Endothelial cell of umbilical vein (primary cell): ENCODE measurements around the gene ERCC2. TPM values are rescaled to one million over a fixed set of nuclear protein-coding genes. Genes with fewer than 3 reads are reported as not detected.

ENCODE experiments used
- BruUV-seq: library from RNA; stranded (reverse); fragments of 400-500 nt; replicated peaks from 2 replicates; lab custom pipeline; 2021; lab: Mats Ljungman, UMichigan
- CTCF ChIA-PET: fragments of 300-600, 350-600 bp; sonication (Branson Sonifier 250); formaldehyde crosslinking; loops from one replicate; lab custom pipeline; 2021; ENCODE audit warnings: antibody characterized with exemption, inconsistent platforms; lab: Charles Lee
- POLR2A ChIA-PET: fragments of 300-600, 350-600 bp; sonication (Branson Sonifier 250); formaldehyde crosslinking; loops from one replicate; lab custom pipeline; 2021; ENCODE audit warnings: antibody characterized with exemption, inconsistent platforms; lab: Charles Lee
- DNase-seq: peaks from one replicate; pipeline ENCODE4 v3.0.0-alpha.2; 2011; ENCODE audit warnings: low read depth, low spot score
- FAIRE-seq: peaks from 2 replicates; lab custom pipeline; 2011; peaks lifted over from hg19 to GRCh38; lab: Jason Lieb, UNC
- H2AFZ ChIP-seq: 2 replicates; pipeline ENCODE4 v1.6.0; 2012; ENCODE audit warnings: low read depth, low read length, control low read depth, inconsistent platforms
- H3K27ac ChIP-seq: 2 replicates; pipeline ENCODE4 v1.5.1; 2011; ENCODE audit warnings: low read depth, mild to moderate bottlenecking, control low read depth, low read length, moderate library complexity; ENCODE audit not compliant: insufficient read depth
- H3K27me3 ChIP-seq, 2 experiments: 2 replicates each; pipeline versions ENCODE4 v1.6.0 to v1.6.1; 2011; ENCODE audit warnings: low read length in 2 of 2, mixed read lengths in 1 of 2; ENCODE audit not compliant: control insufficient read depth in 2 of 2, insufficient read depth in 2 of 2
- H3K36me3 ChIP-seq, 2 experiments: 2 replicates in 1 of 2; 3 replicates in 1 of 2; pipeline ENCODE4 v1.5.1; 2011; ENCODE audit warnings: low read length in 2 of 2, mild to moderate bottlenecking in 1 of 2, moderate library complexity in 1 of 2; ENCODE audit not compliant: control insufficient read depth in 2 of 2, insufficient read depth in 2 of 2; ENCODE audit errors: extremely low read depth in 1 of 2
- H3K4me1 ChIP-seq: 3 replicates; pipeline ENCODE4 v1.5.1; 2011; ENCODE audit warnings: mild to moderate bottlenecking, low read length; ENCODE audit not compliant: control insufficient read depth, insufficient read depth; ENCODE audit errors: extremely low read depth
- H3K4me2 ChIP-seq: 2 replicates; pipeline ENCODE4 v1.6.1; 2011; ENCODE audit warnings: low read length, control low read depth, mixed read lengths; ENCODE audit not compliant: insufficient read depth
- H3K4me3 ChIP-seq, 3 experiments: fragments of 200-600 bp in 1 of 3; sonication (generic), shearing (Covaris generic) in 1 of 3; replicated peaks in 1 of 3; 2 replicates each; pipeline ENCODE4 v1.5.1; 2011 to 2016; ENCODE audit warnings: control low read depth in 3 of 3, low read length in 3 of 3, mild to moderate bottlenecking in 2 of 3, inconsistent platforms in 1 of 3, low read depth in 1 of 3, moderate library complexity in 1 of 3; ENCODE audit not compliant: insufficient read depth in 1 of 3
- H3K79me2 ChIP-seq: 2 replicates; pipeline ENCODE4 v1.6.0; 2012; ENCODE audit warnings: low read length, inconsistent platforms; ENCODE audit not compliant: control insufficient read depth, insufficient read depth
- H3K9ac ChIP-seq: replicated peaks from 2 replicates; pipeline ENCODE3; 2011; ENCODE audit warnings: low read length, control low read depth; ENCODE audit not compliant: insufficient read depth; ENCODE audit errors: extremely low read depth
- H3K9me1 ChIP-seq: replicated peaks from 3 replicates; pipeline ENCODE4 v1.6.0; 2011; ENCODE audit warnings: mild to moderate bottlenecking, low read length; ENCODE audit not compliant: control insufficient read depth, insufficient read depth; ENCODE audit errors: extremely low read depth
- H3K9me3 ChIP-seq: replicated peaks from 2 replicates; pipeline ENCODE4 v1.5.1; 2012; ENCODE audit warnings: low read length, inconsistent platforms; ENCODE audit not compliant: control insufficient read depth, insufficient read depth
- H4K20me1 ChIP-seq: replicated peaks from 2 replicates; pipeline ENCODE3; 2011; ENCODE audit warnings: mild to moderate bottlenecking, low read length; ENCODE audit not compliant: control insufficient read depth, insufficient read depth; ENCODE audit errors: extremely low read depth
- EZH2 ChIP-seq: IDR thresholded peaks from 2 replicates; pipeline ENCODE4 v1.6.1; 2012; ENCODE audit warnings: borderline replicate concordance, low read depth, mild to moderate bottlenecking, moderate library complexity, low read length, inconsistent platforms; ENCODE audit not compliant: severe bottlenecking
- FOS ChIP-seq: IDR thresholded peaks from 2 replicates; pipeline ENCODE4 v1.6.1; 2011; ENCODE audit warnings: mild to moderate bottlenecking, low read length, moderate library complexity, borderline replicate concordance; ENCODE audit not compliant: insufficient read depth
- GATA2 ChIP-seq: IDR thresholded peaks from 2 replicates; pipeline ENCODE4 v1.7.0; 2011; ENCODE audit warnings: low read depth, mild to moderate bottlenecking, moderate library complexity, mixed read lengths, low read length; ENCODE audit not compliant: insufficient read length, insufficient read depth
- JUN ChIP-seq: IDR thresholded peaks from 2 replicates; pipeline ENCODE4 v1.6.1; 2011; ENCODE audit warnings: borderline replicate concordance, low read depth; ENCODE audit not compliant: insufficient read length, insufficient read depth
- MYC ChIP-seq: IDR thresholded peaks from one replicate; pipeline ENCODE4 v1.6.1; 2011; ENCODE audit warnings: mild to moderate bottlenecking, low read depth, low read length
- POLR2A ChIP-seq: IDR thresholded peaks from 2 replicates; pipeline ENCODE4 v1.6.1; 2012; ENCODE audit warnings: low read depth, mild to moderate bottlenecking, control low read depth, low read length
- POLR2AphosphoS5 ChIP-seq: IDR thresholded peaks from 2 replicates; pipeline ENCODE4 v1.6.1; 2012; ENCODE audit warnings: low read depth, mild to moderate bottlenecking, control low read depth, low read length, moderate library complexity; ENCODE audit not compliant: insufficient read depth
- dilution Hi-C: fragments of 300-500 bp; cut with MboI; formaldehyde crosslinking; loops from one replicate; pipeline ENCODE4 v1.15.0; 2019; ENCODE audit warnings: low sequenced_read_pairs; ENCODE audit not compliant: extremely low pct_ligation_motif_present
- intact Hi-C: fragments of 100-400 bp; cut with micrococcal nuclease; formaldehyde crosslinking; loops from one replicate; pipeline ENCODE4 v1.10.0; 2022
- polyA plus RNA-seq, 4 experiments: library from polyadenylated mRNA; depleted of rRNA in 3 of 4; stranded (reverse) in 3 of 4; unstranded in 1 of 4; fragments of >200 nt; gene quantifications; 2 replicates each; pipeline versions ENCODE4 v1.2.1 to v1.2.3, GENCODE V29; 2011 to 2012; ENCODE audit warnings: missing spikeins in 1 of 4
- total RNA-seq: library from RNA; stranded (reverse); gene quantifications from 2 replicates; pipeline ENCODE4 v1.2.3, GENCODE V29; 2021
- TF ChIP-seq, protein P1 (sequence below), 2 donors: IDR thresholded peaks; 1 replicate in 1 of 2; 2 replicates in 1 of 2; pipeline ENCODE4 v1.5.1; 2011; ENCODE audit warnings: low read length in 2 of 2, mild to moderate bottlenecking in 2 of 2, moderate library complexity in 2 of 2, control low read depth in 1 of 2, inconsistent platforms in 1 of 2, low read depth in 1 of 2; ENCODE audit not compliant: insufficient read depth in 1 of 2; ENCODE audit errors: extremely low read depth in 1 of 2
- TF ChIP-seq, protein P2 (sequence below): IDR thresholded peaks from 2 replicates; pipeline ENCODE4 v1.6.1; 2011; ENCODE audit not compliant: insufficient read depth, insufficient read length

ERCC2 gene
- total and polyA plus RNA-seq, 2 donors (not counting 3 experiments of a cell fraction or from before 2014, with no cell fraction given), result 59.9 to 61.8 TPM

DNA sequence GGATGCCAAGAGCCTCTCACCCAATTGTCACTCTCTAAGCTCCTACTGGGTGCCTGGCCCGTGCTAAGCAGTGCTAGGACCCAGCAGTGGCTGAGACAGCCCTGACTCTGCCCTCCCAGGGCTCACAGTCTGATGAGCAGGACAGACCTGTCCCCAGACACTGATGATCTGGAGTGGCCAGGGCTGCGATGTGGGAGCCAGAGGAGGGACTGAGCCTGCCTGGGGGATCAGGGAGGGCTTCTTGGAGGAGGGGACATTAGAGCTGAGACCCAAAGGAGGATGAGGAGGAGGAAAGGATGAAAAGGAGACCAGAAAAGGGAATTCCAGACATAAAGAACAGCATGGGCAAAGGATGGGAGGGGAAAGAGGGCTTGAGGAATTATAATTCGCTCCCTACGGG, 46.8 kb upstream of the ERCC2 start:
- Histone ChIP-seq H3K9me1 (no peaks in the 10 kb centered on the region), H2AFZ (no peak overlapping the region), H3K79me2 (peaks cover 14% of the 10 kb centered on the region), H3K4me1 (peaks cover 3% of the 10 kb centered on the region), H3K36me3 (peaks cover 5 to 22% of the 10 kb centered on the region in 2 experiments), H3K27ac (no peak overlapping the region), H3K27me3 (no peaks in the 10 kb centered on the region), H4K20me1 (no peaks in the 10 kb centered on the region), H3K9me3 (no peaks in the 10 kb centered on the region), H3K4me2 (no peak overlapping the region), H3K9ac (no peak overlapping the region), H3K4me3 (no peak overlapping the region)
- POLR2A ChIA-PET, result no interaction called here
- dilution Hi-C loops (no loop called here), intact Hi-C loops (no loop called here)
- DNase-seq (no peak), FAIRE-seq (no peak)
- no TSS peak for BruUV-seq
- TF ChIP-seq GATA2 (no peak), EZH2 (no peak), MYC (no peak), POLR2AphosphoS5 (no peak), FOS (no peak), JUN (no peak), POLR2A (no peak)
- TF ChIP-seq, protein P1, sequence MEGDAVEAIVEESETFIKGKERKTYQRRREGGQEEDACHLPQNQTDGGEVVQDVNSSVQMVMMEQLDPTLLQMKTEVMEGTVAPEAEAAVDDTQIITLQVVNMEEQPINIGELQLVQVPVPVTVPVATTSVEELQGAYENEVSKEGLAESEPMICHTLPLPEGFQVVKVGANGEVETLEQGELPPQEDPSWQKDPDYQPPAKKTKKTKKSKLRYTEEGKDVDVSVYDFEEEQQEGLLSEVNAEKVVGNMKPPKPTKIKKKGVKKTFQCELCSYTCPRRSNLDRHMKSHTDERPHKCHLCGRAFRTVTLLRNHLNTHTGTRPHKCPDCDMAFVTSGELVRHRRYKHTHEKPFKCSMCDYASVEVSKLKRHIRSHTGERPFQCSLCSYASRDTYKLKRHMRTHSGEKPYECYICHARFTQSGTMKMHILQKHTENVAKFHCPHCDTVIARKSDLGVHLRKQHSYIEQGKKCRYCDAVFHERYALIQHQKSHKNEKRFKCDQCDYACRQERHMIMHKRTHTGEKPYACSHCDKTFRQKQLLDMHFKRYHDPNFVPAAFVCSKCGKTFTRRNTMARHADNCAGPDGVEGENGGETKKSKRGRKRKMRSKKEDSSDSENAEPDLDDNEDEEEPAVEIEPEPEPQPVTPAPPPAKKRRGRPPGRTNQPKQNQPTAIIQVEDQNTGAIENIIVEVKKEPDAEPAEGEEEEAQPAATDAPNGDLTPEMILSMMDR (IDR thresholded peaks at IDR 0.05; ENCODE audit: extremely low read depth in 1 of 2, insufficient read depth in 1 of 2, low read depth in 1 of 2, low read length in 2 of 2), result no peak
- TF ChIP-seq, protein P2, sequence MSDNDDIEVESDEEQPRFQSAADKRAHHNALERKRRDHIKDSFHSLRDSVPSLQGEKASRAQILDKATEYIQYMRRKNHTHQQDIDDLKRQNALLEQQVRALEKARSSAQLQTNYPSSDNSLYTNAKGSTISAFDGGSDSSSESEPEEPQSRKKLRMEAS, result no peak
- CTCF ChIA-PET, result interaction anchor here (1.0 to 1.9 kb wide), 3 partner anchors 13 to 22 kb away, joined by 3 to 6 read pairs (median 4); no protein-coding TSS in a partner anchor
